ENCODE data around the gene ZNF688.

The ZNF688 gene

GRCh38 chr16:30567991-30568638 is 3.4 kb downstream of the ZNF688 start:
- Histone ChIP-seq H3K9me3 (ENCODE audit: severe bottlenecking) (no peaks in the 10 kb centered on the region), H3K27ac (ENCODE audit: poor library complexity, severe bottlenecking) (peak overlapping the region; percentile 66), H3K36me3 (ENCODE audit: low read depth) (no peaks in the 10 kb centered on the region), H3K4me1 (ENCODE audit: insufficient read depth, poor library complexity, severe bottlenecking) (peaks cover 15% of the 10 kb centered on the region), H3K27me3 (ENCODE audit: insufficient read depth, poor library complexity, severe bottlenecking) (no peaks in the 10 kb centered on the region), H3K4me3 (ENCODE audit: severe bottlenecking) (no peak overlapping the region)
- DNase-seq (ENCODE audit: low spot score) (no peak), ATAC-seq (ENCODE audit: low read depth) (peak; percentile 61)
- TF ChIP-seq, protein P1, sequence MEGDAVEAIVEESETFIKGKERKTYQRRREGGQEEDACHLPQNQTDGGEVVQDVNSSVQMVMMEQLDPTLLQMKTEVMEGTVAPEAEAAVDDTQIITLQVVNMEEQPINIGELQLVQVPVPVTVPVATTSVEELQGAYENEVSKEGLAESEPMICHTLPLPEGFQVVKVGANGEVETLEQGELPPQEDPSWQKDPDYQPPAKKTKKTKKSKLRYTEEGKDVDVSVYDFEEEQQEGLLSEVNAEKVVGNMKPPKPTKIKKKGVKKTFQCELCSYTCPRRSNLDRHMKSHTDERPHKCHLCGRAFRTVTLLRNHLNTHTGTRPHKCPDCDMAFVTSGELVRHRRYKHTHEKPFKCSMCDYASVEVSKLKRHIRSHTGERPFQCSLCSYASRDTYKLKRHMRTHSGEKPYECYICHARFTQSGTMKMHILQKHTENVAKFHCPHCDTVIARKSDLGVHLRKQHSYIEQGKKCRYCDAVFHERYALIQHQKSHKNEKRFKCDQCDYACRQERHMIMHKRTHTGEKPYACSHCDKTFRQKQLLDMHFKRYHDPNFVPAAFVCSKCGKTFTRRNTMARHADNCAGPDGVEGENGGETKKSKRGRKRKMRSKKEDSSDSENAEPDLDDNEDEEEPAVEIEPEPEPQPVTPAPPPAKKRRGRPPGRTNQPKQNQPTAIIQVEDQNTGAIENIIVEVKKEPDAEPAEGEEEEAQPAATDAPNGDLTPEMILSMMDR (IDR thresholded peaks at IDR 0.05; ENCODE audit: poor library complexity, severe bottlenecking), result no peak

GRCh38 chr16:30567160-30567990 is 4.1 kb downstream of the ZNF688 start:
- no peaks in the 10 kb centered on the region for H3K27me3 ChIP-seq (ENCODE audit: insufficient read depth, poor library complexity, severe bottlenecking)
- H3K27ac ChIP-seq (ENCODE audit: poor library complexity, severe bottlenecking), result peak overlapping the region; percentile 66
- H3K4me1 ChIP-seq (ENCODE audit: insufficient read depth, poor library complexity, severe bottlenecking), result peaks cover 15% of the 10 kb centered on the region
- no peak overlapping the region for H3K4me3 ChIP-seq (ENCODE audit: severe bottlenecking)
- TF ChIP-seq, protein P1 (IDR thresholded peaks at IDR 0.05; ENCODE audit: poor library complexity, severe bottlenecking), result no peak
- ATAC-seq (ENCODE audit: low read depth), result no peak
- no peak for DNase-seq (ENCODE audit: low spot score)
- no peaks in the 10 kb centered on the region for H3K36me3 ChIP-seq (ENCODE audit: low read depth)
- H3K9me3 ChIP-seq (ENCODE audit: severe bottlenecking), result no peaks in the 10 kb centered on the region

GRCh38 chr16:30566531-30566930 is 5.0 kb downstream of the ZNF688 start:
- TF ChIP-seq, protein P1 (IDR thresholded peaks at IDR 0.05; ENCODE audit: poor library complexity, severe bottlenecking), result no peak
- H3K4me1 ChIP-seq (ENCODE audit: insufficient read depth, poor library complexity, severe bottlenecking), result peaks cover 15% of the 10 kb centered on the region

GRCh38 chr16:30565984-30566383 is 5.5 kb downstream of the ZNF688 start:
- Histone ChIP-seq H3K4me1 (ENCODE audit: insufficient read depth, poor library complexity, severe bottlenecking) (peaks cover 15% of the 10 kb centered on the region), H3K27ac (ENCODE audit: poor library complexity, severe bottlenecking) (no peak overlapping the region), H3K36me3 (ENCODE audit: low read depth) (no peaks in the 10 kb centered on the region), H3K4me3 (ENCODE audit: severe bottlenecking) (no peak overlapping the region), H3K27me3 (ENCODE audit: insufficient read depth, poor library complexity, severe bottlenecking) (no peaks in the 10 kb centered on the region), H3K9me3 (ENCODE audit: severe bottlenecking) (no peaks in the 10 kb centered on the region)
- no peak for DNase-seq (ENCODE audit: low spot score)
- TF ChIP-seq, protein P1 (IDR thresholded peaks at IDR 0.05; ENCODE audit: poor library complexity, severe bottlenecking), result no peak
- no peak for ATAC-seq (ENCODE audit: low read depth)

More at GRCh38 chr16:30566531-30566930, 5.0 kb downstream of the ZNF688 start:
- Histone ChIP-seq H3K36me3 (ENCODE audit: low read depth) (no peaks in the 10 kb centered on the region), H3K9me3 (ENCODE audit: severe bottlenecking) (no peaks in the 10 kb centered on the region), H3K27ac (ENCODE audit: poor library complexity, severe bottlenecking) (no peak overlapping the region), H3K4me3 (ENCODE audit: severe bottlenecking) (no peak overlapping the region), H3K27me3 (ENCODE audit: insufficient read depth, poor library complexity, severe bottlenecking) (no peaks in the 10 kb centered on the region)
- DNase-seq (ENCODE audit: low spot score) (no peak), ATAC-seq (ENCODE audit: low read depth) (no peak)

Measured in RWPE2 (cell line).